ENCODE data around the gene PLEKHM1. TPM values are rescaled to one million over a fixed set of nuclear protein-coding genes. Genes with fewer than 3 reads are reported as not detected.
A peak's percentile ranks its signal among the peaks of the same experiment; 100 is the strongest.

PLEKHM1 gene
- total and polyA plus RNA-seq, 2 experiments from 2014 or later: 15.3 to 26.0 TPM

DNA sequence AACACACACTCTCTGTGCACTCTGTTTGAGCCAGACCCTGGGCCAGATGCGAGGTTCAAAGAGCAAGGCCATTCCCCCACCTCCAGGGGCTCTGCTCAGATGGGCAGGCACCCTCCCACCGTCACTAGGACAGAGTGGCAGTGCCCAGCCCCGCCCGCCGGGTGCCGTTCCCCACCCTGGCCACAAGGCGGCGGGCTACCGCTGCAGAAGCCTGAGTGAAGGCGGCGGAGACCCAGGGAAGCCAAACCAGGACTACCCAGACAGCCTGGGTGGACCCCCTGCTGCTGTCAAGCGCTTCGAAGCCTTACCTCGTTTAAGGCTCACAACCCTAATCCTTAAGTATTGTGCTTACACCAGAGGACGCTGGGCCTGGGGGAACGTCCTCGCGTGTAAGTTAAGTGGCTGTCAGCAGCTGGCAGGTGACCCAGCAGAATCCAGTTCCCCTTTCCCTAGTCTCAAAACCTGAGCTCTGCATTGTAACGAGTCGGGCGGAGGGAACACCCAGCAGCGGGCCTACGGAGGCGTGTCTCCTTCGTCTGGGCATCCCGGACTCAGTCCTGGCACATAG is 62.4 kb downstream of the PLEKHM1 start:
- Histone ChIP-seq H3K9me2 (ENCODE audit: insufficient read depth) (no peaks in the 10 kb centered on the region), H3F3A (ENCODE audit: insufficient read depth) (peaks cover 9% of the 10 kb centered on the region), H3K27ac (no peak overlapping the region), H3K4me1 (ENCODE audit: insufficient read depth) (0 out of 2 replicates have a peak, but pooled peaks cover 4% of the 10 kb centered on the region), H3K27me3 (replicated peaks; ENCODE audit: insufficient read depth) (peaks cover 24% of the 10 kb centered on the region), H4K20me1 (ENCODE audit: insufficient read depth) (no peaks in the 10 kb centered on the region), H2AFZ (no peak overlapping the region), H3K4me3 (peak overlapping the region; percentile 52; the same call in 1 of the 2 replicates), H3K9me3 (ENCODE audit: low read depth) (no peaks in the 10 kb centered on the region), H3K9ac (no peak overlapping the region), H3K4me2 (ENCODE audit: unreplicated experiment) (peak overlapping the region; percentile 49), H3K79me2 (ENCODE audit: insufficient read depth) (no peaks in the 10 kb centered on the region), H3K36me3 (ENCODE audit: low read depth) (no peaks in the 10 kb centered on the region)
- DNase-seq: peak; percentile 76
- WGBS, 2 experiments (ENCODE audit: low coverage in 1 of 2, low lambda C conversion rate in 2 of 2, missing lambda C conversion rate in 2 of 2): 3% methylated on average over 26 of the region's 26 CpGs
- in situ Hi-C loops (cut with MboI): no loop called here
- no peak for TF ChIP-seq EZH2phosphoT487 (IDR thresholded peaks at IDR 0.05; ENCODE audit: insufficient read depth, low read depth)
- TF ChIP-seq EZH2 (IDR thresholded peaks at IDR 0.05; ENCODE audit: insufficient read depth, poor library complexity, severe bottlenecking): no peak

DNA sequence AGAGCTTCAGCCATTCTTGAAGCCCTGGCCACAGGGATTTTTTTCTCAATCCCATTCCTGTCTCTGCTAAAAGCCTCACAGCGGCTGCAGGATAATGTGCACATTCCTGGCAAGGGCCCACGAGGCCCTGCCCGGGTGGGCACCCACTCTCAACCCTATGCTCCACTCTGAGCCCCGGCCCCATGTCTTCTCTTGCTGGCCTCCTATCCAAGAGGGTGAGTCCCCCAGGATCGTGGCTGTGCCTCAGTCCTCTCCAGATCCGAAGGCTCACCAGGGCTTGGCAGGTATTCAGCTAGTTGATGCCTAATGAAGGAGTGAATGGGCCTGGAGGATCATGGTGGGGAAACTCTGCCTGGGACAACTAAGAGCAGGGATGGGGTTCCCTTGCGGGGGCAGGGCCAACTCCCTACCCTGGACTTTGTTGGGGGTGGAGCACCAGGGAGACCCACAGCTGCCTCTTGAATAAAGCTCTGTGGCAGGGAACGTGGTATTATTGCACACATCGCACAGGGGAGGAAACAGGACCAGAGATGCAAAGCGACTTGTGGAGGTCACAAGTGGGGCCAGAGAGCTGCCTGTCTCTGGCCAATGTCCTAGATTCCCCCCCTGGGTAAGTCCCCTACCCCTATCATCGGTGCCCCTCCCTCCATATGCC is 63.2 kb downstream of the PLEKHM1 start:
- H2AFZ ChIP-seq: no peak overlapping the region
- WGBS, 2 experiments (ENCODE audit: low coverage in 1 of 2, low lambda C conversion rate in 2 of 2, missing lambda C conversion rate in 2 of 2): 46% methylated on average over 11 of the region's 11 CpGs
- H3K27ac ChIP-seq: no peak overlapping the region
- H3K79me2 ChIP-seq (ENCODE audit: insufficient read depth): no peaks in the 10 kb centered on the region
- H3K9me3 ChIP-seq (ENCODE audit: low read depth): no peaks in the 10 kb centered on the region
- TF ChIP-seq EZH2phosphoT487 (IDR thresholded peaks at IDR 0.05; ENCODE audit: insufficient read depth, low read depth): no peak
- TF ChIP-seq EZH2 (IDR thresholded peaks at IDR 0.05; ENCODE audit: insufficient read depth, poor library complexity, severe bottlenecking): no peak
- H3K4me3 ChIP-seq: no peak overlapping the region
- in situ Hi-C loops (cut with MboI): no loop called here
- 0 out of 2 replicates have a peak, but pooled peaks cover 4% of the 10 kb centered on the region for H3K4me1 ChIP-seq (ENCODE audit: insufficient read depth)
- no peaks in the 10 kb centered on the region for H3K36me3 ChIP-seq (ENCODE audit: low read depth)
- peaks cover 9% of the 10 kb centered on the region for H3F3A ChIP-seq (ENCODE audit: insufficient read depth)
- H3K27me3 ChIP-seq (replicated peaks; ENCODE audit: insufficient read depth): peaks cover 24% of the 10 kb centered on the region
- no peak for DNase-seq
- H3K4me2 ChIP-seq (ENCODE audit: unreplicated experiment): no peak overlapping the region
- H3K9ac ChIP-seq: no peak overlapping the region
- H3K9me2 ChIP-seq (ENCODE audit: insufficient read depth): no peaks in the 10 kb centered on the region
- H4K20me1 ChIP-seq (ENCODE audit: insufficient read depth): no peaks in the 10 kb centered on the region

DNA sequence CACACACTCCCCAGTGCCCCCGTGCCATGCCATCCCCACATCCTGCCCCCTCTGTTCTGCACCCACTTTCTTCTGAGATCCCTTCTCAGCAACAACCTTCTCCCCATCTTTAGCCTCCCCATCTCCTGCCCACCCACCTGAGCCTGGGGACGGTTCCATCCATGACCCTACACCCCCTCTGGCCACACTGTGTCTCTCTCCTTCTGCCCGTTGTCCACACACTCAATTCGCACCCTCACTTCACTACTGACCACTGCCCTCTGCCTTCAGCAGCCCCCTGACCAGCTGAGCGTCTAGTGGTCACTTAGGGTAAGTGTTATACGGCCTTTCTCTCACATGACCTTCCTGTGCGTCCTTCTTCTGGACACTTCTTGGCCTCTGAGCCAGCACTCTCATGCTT is 64.0 kb downstream of the PLEKHM1 start:
- H3K4me3 ChIP-seq: no peak overlapping the region
- no peaks in the 10 kb centered on the region for H3K9me3 ChIP-seq (ENCODE audit: low read depth)
- H3F3A ChIP-seq (ENCODE audit: insufficient read depth): peaks cover 9% of the 10 kb centered on the region
- 0 out of 2 replicates have a peak, but pooled peaks cover 4% of the 10 kb centered on the region for H3K4me1 ChIP-seq (ENCODE audit: insufficient read depth)
- H3K4me2 ChIP-seq (ENCODE audit: unreplicated experiment): no peak overlapping the region
- no peak for DNase-seq
- no peaks in the 10 kb centered on the region for H3K36me3 ChIP-seq (ENCODE audit: low read depth)
- H4K20me1 ChIP-seq (ENCODE audit: insufficient read depth): no peaks in the 10 kb centered on the region
- H3K27me3 ChIP-seq (replicated peaks; ENCODE audit: insufficient read depth): peaks cover 24% of the 10 kb centered on the region
- no peaks in the 10 kb centered on the region for H3K9me2 ChIP-seq (ENCODE audit: insufficient read depth)
- no peak overlapping the region for H3K27ac ChIP-seq
- WGBS, 2 experiments (ENCODE audit: low coverage in 1 of 2, low lambda C conversion rate in 2 of 2, missing lambda C conversion rate in 2 of 2): 77 to 86% methylated on average over 7 of the region's 7 CpGs
- H3K9ac ChIP-seq: no peak overlapping the region
- in situ Hi-C loops (cut with MboI): no loop called here
- H2AFZ ChIP-seq: no peak overlapping the region
- TF ChIP-seq EZH2 (IDR thresholded peaks at IDR 0.05; ENCODE audit: insufficient read depth, poor library complexity, severe bottlenecking) (no peak), EZH2phosphoT487 (IDR thresholded peaks at IDR 0.05; ENCODE audit: insufficient read depth, low read depth) (no peak)
- H3K79me2 ChIP-seq (ENCODE audit: insufficient read depth): no peaks in the 10 kb centered on the region

DNA sequence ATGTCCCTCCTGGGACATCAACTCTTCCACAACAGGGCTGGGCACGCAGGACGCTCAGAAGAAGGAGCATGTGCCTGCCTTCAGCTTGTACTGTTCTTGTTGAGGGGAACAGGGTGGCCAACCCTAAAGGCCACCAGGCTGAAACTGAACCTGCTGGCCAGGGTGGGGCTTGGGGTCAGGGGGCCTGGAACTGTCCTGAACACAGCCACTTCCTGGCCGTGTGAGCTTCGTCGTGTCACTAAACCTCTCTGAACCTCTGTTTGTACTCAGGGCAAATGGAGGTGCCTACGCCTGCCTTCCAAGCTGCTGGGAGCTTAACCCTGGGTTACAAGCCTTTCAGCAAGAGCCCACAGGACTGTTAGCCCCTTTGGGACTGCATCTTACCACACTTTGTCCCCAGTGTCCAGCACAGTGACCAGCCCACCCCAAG is 64.5 kb downstream of the PLEKHM1 start:
- Histone ChIP-seq H3K27ac (no peak overlapping the region), H3K9me2 (ENCODE audit: insufficient read depth) (no peaks in the 10 kb centered on the region), H2AFZ (no peak overlapping the region), H3K4me2 (ENCODE audit: unreplicated experiment) (no peak overlapping the region), H3K36me3 (ENCODE audit: low read depth) (no peaks in the 10 kb centered on the region), H3K79me2 (ENCODE audit: insufficient read depth) (no peaks in the 10 kb centered on the region), H3K27me3 (replicated peaks; ENCODE audit: insufficient read depth) (peaks cover 21% of the 10 kb centered on the region), H3K9ac (no peak overlapping the region), H3K9me3 (ENCODE audit: low read depth) (no peaks in the 10 kb centered on the region), H3K4me3 (no peak overlapping the region), H3K4me1 (ENCODE audit: insufficient read depth) (0 out of 2 replicates have a peak, but pooled peaks cover 4% of the 10 kb centered on the region), H3F3A (ENCODE audit: insufficient read depth) (peaks cover 9% of the 10 kb centered on the region), H4K20me1 (ENCODE audit: insufficient read depth) (no peaks in the 10 kb centered on the region)
- TF ChIP-seq EZH2 (IDR thresholded peaks at IDR 0.05; ENCODE audit: insufficient read depth, poor library complexity, severe bottlenecking) (no peak), EZH2phosphoT487 (IDR thresholded peaks at IDR 0.05; ENCODE audit: insufficient read depth, low read depth) (no peak)
- in situ Hi-C loops (cut with MboI): no loop called here
- 85 to 87% methylated on average over 6 of the region's 6 CpGs for WGBS, 2 experiments (ENCODE audit: low coverage in 1 of 2, low lambda C conversion rate in 2 of 2, missing lambda C conversion rate in 2 of 2)
- DNase-seq: no peak

All from GM23248 (cell line).